Neural crest cell (in vitro differentiated cells): ENCODE results near the gene FCGR3A. TPM values are rescaled to one million over a fixed set of nuclear protein-coding genes. Genes with fewer than 3 reads are reported as not detected.
"Not testable (repeated sequence)": the region's sequence is repeated elsewhere in the genome, so short reads cannot be mapped to it uniquely, and the experiment has no call there.

ENCODE experiments used
- DNase-seq: peaks from one replicate; pipeline ENCODE4 v3.0.0; 2021; ENCODE audit warnings: low read depth, mixed read lengths, low spot score
- H3K27ac Mint-ChIP-seq: one replicate; pipeline ENCODE4 v1.8.0; 2021; ENCODE audit warnings: mild to moderate bottlenecking, mixed read lengths; ENCODE audit not compliant: unreplicated experiment
- H3K27me3 Mint-ChIP-seq: 2 replicates; pipeline ENCODE4 v1.8.0; 2021; ENCODE audit warnings: low read depth, mild to moderate bottlenecking, mixed read lengths
- H3K36me3 Mint-ChIP-seq: 2 replicates; pipeline ENCODE4 v1.8.0; 2021; ENCODE audit warnings: low read depth, mild to moderate bottlenecking, mixed read lengths
- H3K4me1 Mint-ChIP-seq: 2 replicates; pipeline ENCODE4 v1.8.0; 2021; ENCODE audit warnings: mixed read lengths
- H3K4me3 Mint-ChIP-seq: one replicate; pipeline ENCODE4 v1.8.0; 2021; ENCODE audit warnings: mild to moderate bottlenecking, mixed read lengths
- H3K9me3 Mint-ChIP-seq: 2 replicates; pipeline ENCODE4 v1.8.0; 2021; ENCODE audit warnings: mixed read lengths
- total RNA-seq: library from RNA; stranded (reverse); gene quantifications from 2 replicates; pipeline ENCODE4 v1.2.1, GENCODE V29; 2021

FCGR3A gene
- total RNA-seq, 1 donor from 2014 or later, result not detected

DNA sequence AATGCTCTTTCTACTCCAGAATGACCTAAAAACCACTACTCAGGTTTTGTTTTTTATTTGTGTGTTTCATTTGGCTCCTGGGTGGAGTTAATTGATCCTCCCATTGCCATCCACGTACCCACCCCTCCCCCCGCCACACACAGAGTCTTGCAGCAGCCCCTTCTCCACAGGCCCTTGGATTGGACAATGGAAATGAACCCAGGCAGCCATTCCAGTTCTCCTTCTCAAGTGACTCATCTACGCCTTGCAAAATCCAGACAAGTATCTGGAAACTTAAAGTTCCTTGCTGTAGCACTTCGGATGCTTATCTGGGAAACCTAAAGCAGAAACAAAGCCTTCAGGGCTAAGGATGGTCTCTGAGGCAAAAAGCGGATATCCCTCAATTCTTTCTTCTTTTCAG, 1.3 kb upstream of the FCGR3A start:
- H3K4me3 Mint-ChIP-seq, H3K36me3 Mint-ChIP-seq, H3K27ac Mint-ChIP-seq, H3K9me3 Mint-ChIP-seq, H3K4me1 Mint-ChIP-seq, DNase-seq: not testable (repeated sequence)
- peaks cover 36% of the 10 kb centered on the region for H3K27me3 Mint-ChIP-seq

DNA sequence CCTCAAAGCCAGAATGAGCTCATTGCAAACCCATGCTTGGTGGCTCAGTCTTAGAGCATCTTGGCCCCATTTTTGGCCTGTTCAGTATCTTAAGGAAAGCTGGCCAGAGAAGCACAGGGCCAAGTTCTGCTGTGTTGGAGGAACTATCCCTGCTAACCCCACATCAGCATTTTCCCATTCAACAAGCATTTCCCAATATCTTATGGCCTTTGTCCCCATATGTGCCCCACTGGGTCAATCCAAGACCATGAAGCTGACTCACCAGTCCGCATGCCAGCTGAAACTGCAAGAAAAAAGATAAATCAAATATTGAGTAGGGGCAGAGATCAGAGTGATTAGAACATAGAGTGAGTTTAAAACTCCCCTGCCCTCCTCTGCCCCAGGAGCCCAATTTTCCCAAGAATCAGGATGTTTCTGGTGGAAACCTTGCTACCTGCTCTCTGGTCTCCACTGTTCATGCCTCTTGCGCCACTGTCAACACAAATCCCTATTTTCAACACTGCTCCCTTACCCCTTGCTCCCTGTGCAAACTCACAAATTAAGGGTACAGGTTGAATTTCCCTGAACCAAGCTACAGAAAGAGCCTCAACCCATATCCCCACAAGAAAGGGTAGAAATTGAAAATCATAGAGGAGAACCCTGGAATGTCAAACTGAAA, 740 bp downstream of the FCGR3A start:
- H3K9me3 Mint-ChIP-seq, H3K4me3 Mint-ChIP-seq, DNase-seq, H3K27ac Mint-ChIP-seq, H3K4me1 Mint-ChIP-seq, H3K36me3 Mint-ChIP-seq: not testable (repeated sequence)
- H3K27me3 Mint-ChIP-seq, result peaks cover 34% of the 10 kb centered on the region

DNA sequence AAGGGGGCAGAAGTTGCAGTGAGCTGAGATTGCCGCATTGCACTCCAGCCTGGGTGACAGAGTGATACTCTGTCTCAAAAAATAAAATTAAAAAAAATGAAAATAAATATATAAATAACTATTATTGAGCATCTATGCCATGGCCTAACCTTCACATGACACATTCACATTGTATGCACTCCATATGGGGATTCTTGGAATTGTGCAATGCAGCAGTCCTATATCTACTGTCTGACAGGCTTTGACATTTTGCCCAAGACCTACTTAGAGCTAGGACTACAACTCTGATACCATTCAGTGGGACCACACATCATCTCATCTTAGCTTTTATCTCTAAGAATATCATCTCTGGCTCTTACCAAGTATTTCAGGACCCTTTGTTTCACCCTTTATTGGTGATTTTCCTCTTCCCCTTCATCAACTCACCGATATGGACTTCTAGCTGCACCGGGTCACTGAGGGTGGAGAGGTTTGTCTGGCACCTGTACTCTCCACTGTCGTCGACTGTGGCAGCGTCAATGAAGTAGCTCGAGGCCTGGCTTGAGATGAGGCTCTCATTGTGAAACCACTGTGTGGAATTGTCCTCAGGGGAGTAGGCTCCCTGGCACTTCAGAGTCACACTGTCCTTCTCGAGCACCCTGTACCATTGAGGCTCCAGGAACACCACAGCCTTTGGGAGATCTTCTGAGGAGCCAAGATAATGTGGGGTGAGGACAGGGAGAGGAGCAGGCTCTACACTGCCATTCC, 1.4 kb downstream of the FCGR3A start:
- not testable (repeated sequence) for H3K4me3 Mint-ChIP-seq, DNase-seq, H3K36me3 Mint-ChIP-seq, H3K9me3 Mint-ChIP-seq, H3K4me1 Mint-ChIP-seq, H3K27ac Mint-ChIP-seq
- peaks cover 41% of the 10 kb centered on the region for H3K27me3 Mint-ChIP-seq

DNA sequence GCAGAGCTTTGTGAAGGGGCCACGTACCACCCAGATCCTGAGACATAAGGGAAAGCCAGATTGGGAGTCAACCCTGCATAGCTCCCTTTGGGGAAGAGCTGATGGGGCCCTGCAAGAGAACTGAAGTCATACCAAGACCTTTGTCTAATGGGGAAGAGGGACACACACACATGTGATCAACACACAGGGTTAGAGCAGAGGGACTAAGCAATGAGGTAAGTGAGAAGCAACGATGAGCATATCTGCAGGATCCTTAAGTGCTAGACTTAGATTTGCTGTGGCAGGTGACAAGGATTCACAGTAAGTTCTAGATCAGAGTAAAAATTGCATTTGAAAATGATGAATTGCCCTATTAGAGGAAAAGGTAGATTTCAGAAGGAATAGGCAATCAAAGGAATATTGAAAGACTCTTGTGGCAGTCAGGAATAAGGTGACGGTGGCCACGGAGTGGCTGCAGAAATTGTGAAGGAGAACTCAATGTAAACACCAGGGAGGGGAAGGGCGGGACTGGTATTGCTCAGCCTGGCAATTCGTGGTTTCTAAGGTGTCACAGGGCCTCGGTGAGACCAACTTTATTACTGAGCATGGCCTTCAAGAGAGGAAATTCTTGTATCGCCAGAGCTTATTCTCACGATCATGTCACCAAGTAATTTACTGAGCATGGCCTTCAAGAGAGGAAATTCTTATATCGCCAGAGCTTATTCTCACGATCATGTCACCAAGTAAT, 4.5 kb downstream of the FCGR3A start:
- not testable (repeated sequence) for H3K27ac Mint-ChIP-seq, H3K4me3 Mint-ChIP-seq, H3K36me3 Mint-ChIP-seq, DNase-seq, H3K4me1 Mint-ChIP-seq, H3K9me3 Mint-ChIP-seq
- H3K27me3 Mint-ChIP-seq, result peaks cover 60% of the 10 kb centered on the region

DNA sequence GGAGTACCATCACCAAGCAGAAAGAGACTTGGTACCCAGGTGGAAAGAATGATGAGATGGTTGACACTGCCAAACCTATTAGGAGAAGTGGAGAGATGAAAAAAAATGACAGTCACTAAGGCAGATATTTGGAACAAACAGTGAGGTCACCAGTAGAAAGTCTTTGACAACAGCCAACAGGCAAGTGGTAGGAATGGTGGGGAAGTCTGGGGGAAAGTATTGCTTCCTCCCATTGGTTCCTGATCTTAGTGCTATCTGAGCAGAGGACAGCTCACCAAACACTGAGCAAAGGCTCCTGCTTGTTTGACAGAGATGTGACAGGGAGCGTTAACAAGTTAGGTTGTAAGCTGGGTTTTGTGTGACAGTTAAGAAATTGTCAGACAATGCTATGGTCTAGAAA, 6.5 kb downstream of the FCGR3A start:
- not testable (repeated sequence) for H3K36me3 Mint-ChIP-seq, DNase-seq, H3K27ac Mint-ChIP-seq, H3K9me3 Mint-ChIP-seq, H3K4me3 Mint-ChIP-seq
- Mint-ChIP-seq H3K4me1 (peaks cover 11% of the 10 kb centered on the region), H3K27me3 (peaks cover 69% of the 10 kb centered on the region)

DNA sequence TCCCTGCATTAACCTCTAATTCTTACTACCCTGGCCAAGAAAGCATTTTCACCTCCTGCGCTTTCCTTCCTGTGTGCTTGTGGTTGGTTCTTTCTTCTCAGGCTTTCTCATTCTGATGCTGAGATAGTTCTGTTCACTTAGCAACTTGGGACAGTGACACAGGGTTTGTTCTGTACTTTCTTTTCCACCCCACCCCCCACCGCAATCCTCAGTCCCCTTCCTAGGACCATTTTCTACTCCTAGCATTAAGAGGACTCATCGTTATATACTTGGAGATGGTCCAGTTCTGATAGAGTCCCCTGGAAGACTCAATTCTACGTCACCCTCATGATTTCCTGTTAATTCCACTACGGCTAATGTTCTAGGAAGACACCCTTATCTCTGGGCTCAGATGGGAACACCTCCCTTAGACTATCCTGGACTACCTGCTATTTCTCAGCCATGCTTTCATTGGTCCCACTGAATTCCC, 7.5 kb downstream of the FCGR3A start:
- not testable (repeated sequence) for H3K36me3 Mint-ChIP-seq, H3K4me3 Mint-ChIP-seq, H3K27ac Mint-ChIP-seq

DNA sequence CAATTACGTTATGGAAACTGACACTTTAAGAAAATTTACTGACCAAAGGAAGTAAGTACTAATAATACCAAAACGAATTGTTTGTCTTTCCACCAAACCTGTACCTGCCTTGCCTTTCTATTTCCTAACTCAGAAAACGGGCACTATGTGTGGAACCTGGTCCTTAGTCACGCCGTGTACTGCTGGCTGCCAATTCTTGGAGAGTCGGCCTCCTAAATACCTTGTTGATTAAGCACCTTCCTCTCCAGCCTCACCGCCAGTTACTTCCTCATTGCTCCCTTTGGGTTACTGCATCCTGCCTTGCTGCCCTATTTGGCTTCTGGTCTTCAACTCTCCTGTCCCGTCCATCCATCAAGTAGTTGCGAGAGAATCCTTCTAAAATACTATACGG, 9.1 kb downstream of the FCGR3A start:
- not testable (repeated sequence) for H3K27ac Mint-ChIP-seq, H3K36me3 Mint-ChIP-seq, H3K9me3 Mint-ChIP-seq, DNase-seq
- peaks cover 67% of the 10 kb centered on the region for H3K27me3 Mint-ChIP-seq
- H3K4me1 Mint-ChIP-seq, result peaks cover 11% of the 10 kb centered on the region
- H3K4me3 Mint-ChIP-seq, result peak overlapping the region; percentile 86

More for the DNA sequence above, 7.5 kb downstream of the FCGR3A start:
- H3K9me3 Mint-ChIP-seq, DNase-seq: not testable (repeated sequence)
- peaks cover 71% of the 10 kb centered on the region for H3K27me3 Mint-ChIP-seq
- peaks cover 11% of the 10 kb centered on the region for H3K4me1 Mint-ChIP-seq

DNA sequence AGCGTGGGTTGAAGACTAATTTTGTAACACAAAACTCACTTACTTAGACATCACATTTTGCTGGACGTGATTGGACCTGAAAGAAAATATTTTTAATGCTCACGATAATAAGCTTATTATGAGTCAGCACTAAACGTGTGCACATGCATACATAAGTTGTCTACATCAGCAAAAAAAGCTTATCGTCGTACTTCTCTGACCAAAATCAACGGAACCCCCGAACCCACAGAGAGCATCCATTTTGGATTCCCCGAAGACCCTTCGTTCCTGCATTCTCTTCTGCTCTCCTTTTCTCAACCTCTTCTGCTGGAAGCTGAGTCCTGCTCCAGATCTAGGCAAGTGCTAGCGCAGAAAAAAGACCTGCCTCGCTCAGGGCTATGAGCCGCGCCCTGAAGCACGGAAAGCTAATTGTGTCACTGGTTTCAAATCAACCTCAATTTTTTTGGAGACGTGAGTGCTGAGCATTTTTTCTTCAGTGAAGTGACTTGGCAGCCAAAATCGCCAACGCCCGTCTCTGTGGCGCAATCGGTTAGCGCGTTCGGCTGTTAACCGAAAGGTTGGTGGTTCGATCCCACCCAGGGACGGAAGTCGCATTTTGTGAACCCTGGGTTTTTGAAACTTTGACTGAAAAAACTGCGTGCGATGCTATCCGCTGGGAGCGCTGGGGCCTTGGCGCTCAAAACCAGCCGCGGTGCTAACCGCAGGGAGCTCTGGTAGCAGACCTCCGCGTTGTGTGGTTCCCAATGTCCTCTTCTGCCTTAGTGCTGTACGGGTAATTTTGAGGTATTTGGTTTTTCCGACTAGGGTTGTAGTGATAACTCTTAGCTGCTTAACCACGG, 9.7 kb downstream of the FCGR3A start:
- peak; percentile 75 for DNase-seq
- peak overlapping the region; percentile 81 for H3K27ac Mint-ChIP-seq
- peak overlapping the region; percentile 86 for H3K4me3 Mint-ChIP-seq
- H3K4me1 Mint-ChIP-seq, result peaks cover 11% of the 10 kb centered on the region
- H3K9me3 Mint-ChIP-seq, H3K36me3 Mint-ChIP-seq: not testable (repeated sequence)
- peaks cover 63% of the 10 kb centered on the region for H3K27me3 Mint-ChIP-seq

DNA sequence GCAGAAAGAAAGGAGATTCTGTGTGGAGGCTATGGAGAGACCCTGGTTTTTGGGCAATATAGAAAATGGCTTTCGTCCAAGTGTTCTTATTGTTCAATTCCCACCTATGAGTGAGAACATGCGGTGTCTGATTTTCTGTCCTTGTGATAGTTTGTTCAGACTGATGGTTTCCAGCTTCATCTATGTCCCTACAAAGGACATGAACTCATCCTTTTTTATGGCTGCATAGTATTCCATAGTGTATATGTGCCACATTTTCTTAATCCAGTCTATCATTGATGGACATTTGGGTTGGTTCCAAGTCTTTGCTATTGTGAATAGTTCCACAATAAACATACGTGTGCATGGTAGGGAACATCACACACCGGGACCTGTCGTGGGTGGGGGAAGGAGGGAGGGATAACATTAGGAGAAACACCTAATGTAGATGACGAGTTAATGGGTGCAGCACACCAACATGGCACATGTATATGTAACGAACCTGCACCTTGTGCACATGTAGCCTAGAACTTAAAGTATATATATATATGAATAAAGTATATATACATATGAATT, 10.6 kb downstream of the FCGR3A start:
- not testable (repeated sequence) for H3K27ac Mint-ChIP-seq
- H3K27me3 Mint-ChIP-seq, result peaks cover 63% of the 10 kb centered on the region

DNA sequence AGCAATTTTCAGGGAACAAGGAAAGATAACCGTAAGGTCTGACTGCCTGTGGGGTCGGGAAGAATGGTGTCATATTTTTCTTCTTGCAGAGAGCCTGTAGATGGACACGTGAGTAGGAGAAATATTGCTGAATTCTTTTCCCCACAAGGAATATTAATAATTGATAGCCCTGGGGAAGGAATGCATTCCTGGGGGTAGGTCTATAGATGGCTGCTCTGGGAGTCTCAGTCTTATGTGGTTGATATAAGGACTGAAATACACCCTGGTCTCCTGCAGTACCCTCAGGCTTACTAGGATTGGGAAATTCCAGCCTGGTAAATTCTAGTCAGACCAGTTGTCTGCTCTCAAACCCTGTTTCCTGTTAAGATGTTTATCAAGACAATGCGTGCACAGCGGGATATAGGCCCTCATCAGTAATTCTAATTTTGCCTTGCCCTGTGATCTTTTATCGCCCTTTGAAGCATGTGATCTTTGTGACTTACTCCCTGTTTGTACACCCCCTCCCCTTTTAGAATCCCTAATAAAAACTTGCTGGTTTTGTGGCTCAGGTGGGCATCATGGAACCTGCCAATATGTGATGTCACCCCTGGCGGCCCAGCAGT, 12.4 kb downstream of the FCGR3A start:
- H3K4me1 Mint-ChIP-seq, result peaks cover 23% of the 10 kb centered on the region
- not testable (repeated sequence) for DNase-seq, H3K36me3 Mint-ChIP-seq, H3K27ac Mint-ChIP-seq, H3K9me3 Mint-ChIP-seq
- peak overlapping the region; percentile 27 for H3K4me3 Mint-ChIP-seq
- H3K27me3 Mint-ChIP-seq, result peaks cover 54% of the 10 kb centered on the region

More for the DNA sequence above, 10.6 kb downstream of the FCGR3A start:
- peaks cover 11% of the 10 kb centered on the region for H3K4me1 Mint-ChIP-seq
- not testable (repeated sequence) for DNase-seq, H3K36me3 Mint-ChIP-seq, H3K9me3 Mint-ChIP-seq
- H3K4me3 Mint-ChIP-seq, result peak overlapping the region; percentile 86

DNA sequence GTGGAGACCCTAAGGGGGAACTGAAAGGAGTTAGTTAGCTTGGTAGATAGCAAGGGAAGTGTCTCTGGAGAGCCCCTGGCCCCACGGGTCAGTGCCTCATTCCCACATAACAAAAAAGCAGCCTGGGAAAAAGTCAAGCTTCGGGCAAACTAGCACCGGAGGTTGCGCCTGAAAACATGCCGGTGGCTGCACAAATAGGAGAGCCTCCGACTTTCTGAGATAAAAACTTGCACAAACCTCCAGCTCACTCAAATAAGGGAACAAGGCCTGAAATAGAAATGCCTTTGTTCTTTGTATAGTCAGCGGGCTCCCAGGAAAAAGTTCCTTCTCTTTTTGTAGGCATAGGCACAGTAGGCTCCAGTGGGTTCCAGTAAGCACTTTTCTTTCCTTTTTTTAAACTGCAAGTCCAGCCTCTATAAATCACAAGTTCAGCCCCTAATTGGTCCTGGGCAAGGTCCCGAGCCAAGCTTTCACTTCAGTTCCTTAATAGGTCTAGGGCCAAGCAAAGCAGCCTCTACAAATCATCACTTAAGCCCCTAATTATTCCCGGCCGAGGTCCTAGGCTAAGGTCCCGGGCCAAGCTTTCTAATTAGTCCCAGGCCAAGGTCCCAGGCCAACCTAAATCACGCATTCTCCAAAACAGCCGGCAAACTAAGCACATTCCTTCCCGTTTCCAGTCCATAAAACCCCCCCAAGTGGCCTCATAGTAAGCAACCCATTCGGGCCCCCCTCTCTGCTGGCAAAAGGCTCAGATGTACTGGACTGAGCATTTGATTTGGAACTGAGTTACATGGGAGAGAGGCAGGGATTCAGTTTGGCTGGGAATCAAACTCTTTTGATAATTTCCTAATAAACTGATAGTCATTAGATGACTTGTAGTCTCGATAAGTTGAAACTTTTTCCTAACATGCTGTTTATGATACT, 16.7 kb downstream of the FCGR3A start:
- H3K4me3 Mint-ChIP-seq, result peak overlapping the region; percentile 88
- not testable (repeated sequence) for H3K9me3 Mint-ChIP-seq, DNase-seq, H3K36me3 Mint-ChIP-seq
- peak overlapping the region; percentile 61 for H3K27ac Mint-ChIP-seq
- H3K27me3 Mint-ChIP-seq, result peaks cover 60% of the 10 kb centered on the region
- peaks cover 33% of the 10 kb centered on the region for H3K4me1 Mint-ChIP-seq
